ENCODE data around the gene ADAMTS12.

DNA sequence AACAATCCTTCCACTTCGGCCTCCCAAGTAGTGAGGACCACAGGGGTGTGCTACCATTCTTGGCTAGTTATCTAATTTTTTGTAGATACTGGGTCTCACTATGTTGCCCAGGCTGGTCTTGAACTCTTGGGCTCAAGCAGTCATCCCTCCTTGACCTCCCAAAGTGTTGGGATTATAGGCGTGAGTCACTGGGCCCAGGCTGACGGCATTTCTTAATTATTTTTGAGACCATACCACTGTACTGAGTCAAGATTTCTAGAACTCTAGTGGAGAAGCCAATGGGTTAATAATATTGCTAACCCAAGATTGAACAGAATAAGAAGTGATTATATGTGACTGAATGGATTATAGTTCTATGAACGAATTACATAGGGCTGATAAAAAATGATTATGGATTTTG, 384.4 kb downstream of the ADAMTS12 start:
- no peak for TF ChIP-seq POLR2AphosphoS5 (IDR thresholded peaks at IDR 0.05)
- TF ChIP-seq, protein P1, sequence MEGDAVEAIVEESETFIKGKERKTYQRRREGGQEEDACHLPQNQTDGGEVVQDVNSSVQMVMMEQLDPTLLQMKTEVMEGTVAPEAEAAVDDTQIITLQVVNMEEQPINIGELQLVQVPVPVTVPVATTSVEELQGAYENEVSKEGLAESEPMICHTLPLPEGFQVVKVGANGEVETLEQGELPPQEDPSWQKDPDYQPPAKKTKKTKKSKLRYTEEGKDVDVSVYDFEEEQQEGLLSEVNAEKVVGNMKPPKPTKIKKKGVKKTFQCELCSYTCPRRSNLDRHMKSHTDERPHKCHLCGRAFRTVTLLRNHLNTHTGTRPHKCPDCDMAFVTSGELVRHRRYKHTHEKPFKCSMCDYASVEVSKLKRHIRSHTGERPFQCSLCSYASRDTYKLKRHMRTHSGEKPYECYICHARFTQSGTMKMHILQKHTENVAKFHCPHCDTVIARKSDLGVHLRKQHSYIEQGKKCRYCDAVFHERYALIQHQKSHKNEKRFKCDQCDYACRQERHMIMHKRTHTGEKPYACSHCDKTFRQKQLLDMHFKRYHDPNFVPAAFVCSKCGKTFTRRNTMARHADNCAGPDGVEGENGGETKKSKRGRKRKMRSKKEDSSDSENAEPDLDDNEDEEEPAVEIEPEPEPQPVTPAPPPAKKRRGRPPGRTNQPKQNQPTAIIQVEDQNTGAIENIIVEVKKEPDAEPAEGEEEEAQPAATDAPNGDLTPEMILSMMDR (IDR thresholded peaks at IDR 0.05): no peak
